SK-N-SH treated with all-trans-retinoic acid at 6 μM for 48 hours (cell line): ENCODE measurements around the gene UBE2N.

ENCODE experiments used
- ATAC-seq: fragments of 200-7000 bp; cut with Tn5 transposase; 3 replicates; pipeline ENCODE4 v1.9.1; 2020; ENCODE audit warnings: mild to moderate bottlenecking, moderate library complexity
- ARNTL ChIP-seq: fragments of 450-650 bp; formaldehyde crosslinking; IDR thresholded peaks from 2 replicates; pipeline ENCODE4 v1.5.0; 2020; ENCODE audit warnings: low read depth, mild to moderate bottlenecking, moderate library complexity, borderline replicate concordance
- BACH2 ChIP-seq: fragments of 250-450 bp; sonication (Bioruptor Pico); IDR thresholded peaks from 2 replicates; pipeline ENCODE4 v1.9.0; 2021; ENCODE audit warnings: mild to moderate bottlenecking, borderline replicate concordance
- CREB5 ChIP-seq: fragments of 250-450 bp; sonication (Bioruptor Pico); IDR thresholded peaks from 2 replicates; pipeline ENCODE4 v1.5.1; 2020; ENCODE audit warnings: low read depth, mild to moderate bottlenecking, moderate library complexity
- CSDC2 ChIP-seq: fragments of 250-450 bp; sonication (Bioruptor Pico); IDR thresholded peaks from 2 replicates; pipeline ENCODE4 v1.5.0; 2020; ENCODE audit warnings: mild to moderate bottlenecking, moderate library complexity
- ESRRG ChIP-seq: fragments of 250-450 bp; sonication (Bioruptor Pico); IDR thresholded peaks from 2 replicates; pipeline ENCODE4 v1.6.1; 2021; ENCODE audit warnings: mild to moderate bottlenecking
- GLIS3 ChIP-seq: fragments of 250-450 bp; sonication (Bioruptor Pico); IDR thresholded peaks from 2 replicates; pipeline ENCODE4 v1.5.0; 2020; ENCODE audit warnings: mild to moderate bottlenecking, moderate library complexity
- ISL1 ChIP-seq: fragments of 250-450 bp; sonication (Bioruptor Pico); IDR thresholded peaks from 2 replicates; pipeline ENCODE4 v2.1.2; 2022; ENCODE audit warnings: mild to moderate bottlenecking, moderate library complexity
- OSR1 ChIP-seq: fragments of 250-450 bp; sonication (Bioruptor Pico); IDR thresholded peaks from 2 replicates; pipeline ENCODE4 v1.8.0; 2022; ENCODE audit warnings: moderate library complexity, mild to moderate bottlenecking, inconsistent platforms
- PPARA ChIP-seq: fragments of 250-450 bp; sonication (Bioruptor Pico); IDR thresholded peaks from 2 replicates; pipeline ENCODE4 v1.5.0; 2020; ENCODE audit warnings: mild to moderate bottlenecking, borderline replicate concordance
- RARB ChIP-seq: fragments of 250-450 bp; sonication (Bioruptor Pico); IDR thresholded peaks from 2 replicates; pipeline ENCODE4 v1.8.0; 2021; ENCODE audit warnings: mild to moderate bottlenecking, moderate library complexity
- SNAI2 ChIP-seq: fragments of 250-450 bp; sonication (Bioruptor Pico); IDR thresholded peaks from 2 replicates; pipeline ENCODE4 v1.5.0; 2020; ENCODE audit warnings: mild to moderate bottlenecking, moderate library complexity
- TCF4 ChIP-seq: fragments of 250-450 bp; sonication (Bioruptor Pico); IDR thresholded peaks from 2 replicates; pipeline ENCODE4 v1.8.0; 2021; ENCODE audit warnings: mild to moderate bottlenecking, moderate library complexity, borderline replicate concordance
- ZC3H10 ChIP-seq: fragments of 250-450 bp; sonication (Bioruptor Pico); IDR thresholded peaks from 2 replicates; pipeline ENCODE4 v1.5.1; 2021; ENCODE audit warnings: mild to moderate bottlenecking, moderate library complexity
- ZFP3 ChIP-seq: fragments of 250-450 bp; sonication (Bioruptor Pico); IDR thresholded peaks from 2 replicates; pipeline ENCODE4 v1.5.0; 2020; ENCODE audit warnings: mild to moderate bottlenecking, moderate library complexity
- ZFP30 ChIP-seq: fragments of 450-650 bp; formaldehyde crosslinking; IDR thresholded peaks from 2 replicates; pipeline ENCODE4 v1.5.0; 2022; ENCODE audit warnings: mild to moderate bottlenecking, moderate library complexity
- ZNF565 ChIP-seq: fragments of 450-650 bp; formaldehyde crosslinking; conservative IDR thresholded peaks from 2 replicates; pipeline ENCODE4 v1.5.0; 2020; ENCODE audit warnings: low read depth, mild to moderate bottlenecking, moderate library complexity
- ZNF70 ChIP-seq: fragments of 450-650 bp; formaldehyde crosslinking; IDR thresholded peaks from 2 replicates; pipeline ENCODE4 v1.5.0; 2020; ENCODE audit warnings: mild to moderate bottlenecking, moderate library complexity
- TF ChIP-seq, protein P1 (sequence below): fragments of 250-450 bp; sonication (Bioruptor Pico); IDR thresholded peaks from 2 replicates; pipeline ENCODE4 v1.5.1; 2021; ENCODE audit warnings: mild to moderate bottlenecking, moderate library complexity
- TF ChIP-seq, protein P2 (sequence below): fragments of 250-450 bp; sonication (Bioruptor Pico); IDR thresholded peaks from 2 replicates; pipeline ENCODE4 v1.8.0; 2021; ENCODE audit warnings: low read depth, mild to moderate bottlenecking, moderate library complexity, borderline replicate concordance
- TF ChIP-seq, protein P3 (sequence below): fragments of 250-450 bp; sonication (Bioruptor Pico); IDR thresholded peaks from 2 replicates; pipeline ENCODE4 v1.5.0; 2020; ENCODE audit warnings: mild to moderate bottlenecking, moderate library complexity

The UBE2N gene

GRCh38 chr12:93365616-93366405 lies 75.9 kb downstream of the UBE2N start (continued):
- TF ChIP-seq, protein P1, sequence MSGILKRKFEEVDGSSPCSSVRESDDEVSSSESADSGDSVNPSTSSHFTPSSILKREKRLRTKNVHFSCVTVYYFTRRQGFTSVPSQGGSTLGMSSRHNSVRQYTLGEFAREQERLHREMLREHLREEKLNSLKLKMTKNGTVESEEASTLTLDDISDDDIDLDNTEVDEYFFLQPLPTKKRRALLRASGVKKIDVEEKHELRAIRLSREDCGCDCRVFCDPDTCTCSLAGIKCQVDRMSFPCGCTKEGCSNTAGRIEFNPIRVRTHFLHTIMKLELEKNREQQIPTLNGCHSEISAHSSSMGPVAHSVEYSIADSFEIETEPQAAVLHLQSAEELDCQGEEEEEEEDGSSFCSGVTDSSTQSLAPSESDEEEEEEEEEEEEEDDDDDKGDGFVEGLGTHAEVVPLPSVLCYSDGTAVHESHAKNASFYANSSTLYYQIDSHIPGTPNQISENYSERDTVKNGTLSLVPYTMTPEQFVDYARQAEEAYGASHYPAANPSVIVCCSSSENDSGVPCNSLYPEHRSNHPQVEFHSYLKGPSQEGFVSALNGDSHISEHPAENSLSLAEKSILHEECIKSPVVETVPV (CRISPR knock-in tag) = no peak

DNA sequence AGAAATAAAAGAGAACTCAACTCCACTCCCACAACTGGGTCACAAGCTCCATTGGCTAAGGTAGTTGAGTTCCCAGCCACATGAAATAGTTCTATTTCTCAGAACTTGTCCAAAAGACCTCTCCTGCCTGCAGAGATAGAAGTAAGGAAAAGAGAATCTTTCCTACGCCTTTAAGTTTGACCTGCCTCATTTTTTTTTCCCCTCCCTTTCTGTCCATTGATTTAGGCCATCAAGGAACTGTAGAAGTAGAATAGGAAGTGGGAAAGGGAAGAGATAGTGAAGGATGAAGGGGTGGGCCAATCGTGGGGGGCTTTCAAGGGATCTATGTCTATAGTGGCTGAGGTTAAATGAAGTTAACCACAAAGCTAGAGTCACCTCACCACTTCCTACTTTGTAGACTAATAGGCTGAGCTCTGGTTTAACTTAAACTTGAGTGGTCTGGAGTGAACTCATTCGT lies 77.9 kb downstream of the UBE2N start:
- no peak for TF ChIP-seq ZNF70 (CRISPR knock-in tag)
- no peak for TF ChIP-seq OSR1
- TF ChIP-seq, protein P2, sequence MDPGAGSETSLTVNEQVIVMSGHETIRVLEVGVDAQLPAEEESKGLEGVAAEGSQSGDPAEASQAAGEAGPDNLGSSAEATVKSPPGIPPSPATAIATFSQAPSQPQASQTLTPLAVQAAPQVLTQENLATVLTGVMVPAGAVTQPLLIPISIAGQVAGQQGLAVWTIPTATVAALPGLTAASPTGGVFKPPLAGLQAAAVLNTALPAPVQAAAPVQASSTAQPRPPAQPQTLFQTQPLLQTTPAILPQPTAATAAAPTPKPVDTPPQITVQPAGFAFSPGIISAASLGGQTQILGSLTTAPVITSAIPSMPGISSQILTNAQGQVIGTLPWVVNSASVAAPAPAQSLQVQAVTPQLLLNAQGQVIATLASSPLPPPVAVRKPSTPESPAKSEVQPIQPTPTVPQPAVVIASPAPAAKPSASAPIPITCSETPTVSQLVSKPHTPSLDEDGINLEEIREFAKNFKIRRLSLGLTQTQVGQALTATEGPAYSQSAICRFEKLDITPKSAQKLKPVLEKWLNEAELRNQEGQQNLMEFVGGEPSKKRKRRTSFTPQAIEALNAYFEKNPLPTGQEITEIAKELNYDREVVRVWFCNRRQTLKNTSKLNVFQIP (CRISPR knock-in tag) = no peak
- TF ChIP-seq, protein P3, sequence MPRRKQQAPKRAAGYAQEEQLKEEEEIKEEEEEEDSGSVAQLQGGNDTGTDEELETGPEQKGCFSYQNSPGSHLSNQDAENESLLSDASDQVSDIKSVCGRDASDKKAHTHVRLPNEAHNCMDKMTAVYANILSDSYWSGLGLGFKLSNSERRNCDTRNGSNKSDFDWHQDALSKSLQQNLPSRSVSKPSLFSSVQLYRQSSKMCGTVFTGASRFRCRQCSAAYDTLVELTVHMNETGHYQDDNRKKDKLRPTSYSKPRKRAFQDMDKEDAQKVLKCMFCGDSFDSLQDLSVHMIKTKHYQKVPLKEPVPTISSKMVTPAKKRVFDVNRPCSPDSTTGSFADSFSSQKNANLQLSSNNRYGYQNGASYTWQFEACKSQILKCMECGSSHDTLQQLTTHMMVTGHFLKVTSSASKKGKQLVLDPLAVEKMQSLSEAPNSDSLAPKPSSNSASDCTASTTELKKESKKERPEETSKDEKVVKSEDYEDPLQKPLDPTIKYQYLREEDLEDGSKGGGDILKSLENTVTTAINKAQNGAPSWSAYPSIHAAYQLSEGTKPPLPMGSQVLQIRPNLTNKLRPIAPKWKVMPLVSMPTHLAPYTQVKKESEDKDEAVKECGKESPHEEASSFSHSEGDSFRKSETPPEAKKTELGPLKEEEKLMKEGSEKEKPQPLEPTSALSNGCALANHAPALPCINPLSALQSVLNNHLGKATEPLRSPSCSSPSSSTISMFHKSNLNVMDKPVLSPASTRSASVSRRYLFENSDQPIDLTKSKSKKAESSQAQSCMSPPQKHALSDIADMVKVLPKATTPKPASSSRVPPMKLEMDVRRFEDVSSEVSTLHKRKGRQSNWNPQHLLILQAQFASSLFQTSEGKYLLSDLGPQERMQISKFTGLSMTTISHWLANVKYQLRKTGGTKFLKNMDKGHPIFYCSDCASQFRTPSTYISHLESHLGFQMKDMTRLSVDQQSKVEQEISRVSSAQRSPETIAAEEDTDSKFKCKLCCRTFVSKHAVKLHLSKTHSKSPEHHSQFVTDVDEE (CRISPR knock-in tag) = no peak
- no peak for TF ChIP-seq ZFP3 (CRISPR knock-in tag)
- no peak for TF ChIP-seq BACH2 (CRISPR knock-in tag)
- no peak for TF ChIP-seq ZNF565 (CRISPR knock-in tag)
- no peak for TF ChIP-seq ZFP30 (CRISPR knock-in tag)
- TF ChIP-seq ARNTL = no peak
- TF ChIP-seq ISL1 (CRISPR knock-in tag) = no peak
- no peak for TF ChIP-seq CREB5 (CRISPR knock-in tag)
- no peak for TF ChIP-seq ESRRG (CRISPR knock-in tag)
- TF ChIP-seq CSDC2 = no peak
- no peak for ATAC-seq

DNA sequence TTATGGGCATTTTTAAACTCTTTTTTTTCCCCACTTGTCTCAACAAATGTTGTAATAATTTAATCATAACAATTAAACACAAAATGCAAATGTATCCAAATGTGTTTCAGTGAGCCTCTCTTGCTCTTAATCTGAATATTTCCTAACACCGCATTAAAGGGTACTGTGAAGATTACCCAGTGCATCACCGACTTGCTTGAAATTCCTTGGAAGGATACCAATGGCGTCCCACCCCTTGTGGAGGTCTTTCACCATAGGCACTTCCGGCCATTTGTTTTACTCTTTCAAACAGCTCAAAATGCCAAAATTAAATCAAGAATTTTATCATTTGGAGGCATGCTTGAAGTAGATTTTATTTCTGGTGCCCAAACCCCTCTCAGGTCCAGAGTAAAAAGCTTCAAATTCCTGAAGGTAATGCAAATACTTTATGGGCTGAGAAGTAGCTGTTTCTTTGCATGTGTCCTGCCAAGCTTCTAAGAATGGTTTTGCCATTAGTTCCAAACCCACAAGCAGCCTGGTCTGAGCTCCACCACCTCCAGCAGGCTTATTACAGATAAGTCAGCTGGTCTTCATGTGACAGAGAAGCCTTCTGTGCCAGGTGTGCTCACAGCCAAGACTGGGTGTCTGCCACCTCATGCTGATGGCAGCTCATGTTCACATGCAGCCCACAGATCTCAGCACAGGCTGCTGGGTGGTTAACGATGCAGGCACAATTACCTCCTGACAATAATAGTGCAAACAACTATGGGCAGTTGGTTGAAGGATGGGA lies 80.4 kb downstream of the UBE2N start:
- TF ChIP-seq SNAI2 = no peak
- TF ChIP-seq PPARA (CRISPR knock-in tag) = no peak
- TF ChIP-seq TCF4 (CRISPR knock-in tag) = no peak
- TF ChIP-seq, protein P1 (CRISPR knock-in tag) = no peak
- no peak for TF ChIP-seq RARB
- TF ChIP-seq ARNTL = no peak
- TF ChIP-seq ZC3H10 (CRISPR knock-in tag) = no peak
- TF ChIP-seq, protein P3 (CRISPR knock-in tag) = no peak
- TF ChIP-seq, protein P2 (CRISPR knock-in tag) = no peak
- TF ChIP-seq ESRRG (CRISPR knock-in tag) = no peak
- TF ChIP-seq GLIS3 = no peak
- no peak for TF ChIP-seq ZFP3 (CRISPR knock-in tag)
- TF ChIP-seq ISL1 (CRISPR knock-in tag) = no peak
- TF ChIP-seq, all 23 proteins: peak for 0
- ATAC-seq = no peak
